Right lung (tissue), 5 donors: ENCODE results near the gene BRAT1. TPM values are rescaled to one million over a fixed set of nuclear protein-coding genes. Genes with fewer than 3 reads are reported as not detected.

ENCODE experiments used
- DNase-seq, 2 donors: peaks; one replicate each; pipeline ENCODE4 v3.0.0-alpha.2; 2013
- polyA plus RNA-seq, 5 donors: library from polyadenylated mRNA; unstranded; fragments of 120-200 nt; gene quantifications; one replicate each; pipeline versions ENCODE4 v1.2.1 to v1.2.3, GENCODE V29; 2013; ENCODE audit warnings: inconsistent platforms in 1 of 5, low replicate concordance in 1 of 5; ENCODE audit not compliant: insufficient read length in 5 of 5, insufficient read depth in 1 of 5

BRAT1 gene
- polyA plus RNA-seq, 5 donors: 22.8 to 44.9 (median 29.2) TPM

GRCh38 chr7:2586326-2587020 is 31.1 kb upstream of the BRAT1 start:
- DNase-seq: no peak

- DNase-seq: no peak
Observed at GRCh38 chr7:2585446-2585845, 30.1 kb upstream of the BRAT1 start.

- no peak for DNase-seq
Observed at GRCh38 chr7:2583798-2584580, 28.7 kb upstream of the BRAT1 start.

- DNase-seq: no peak
Observed at GRCh38 chr7:2582006-2582735, 26.8 kb upstream of the BRAT1 start.

GRCh38 chr7:2580636-2581035 is 25.3 kb upstream of the BRAT1 start:
- no peak for DNase-seq

- DNase-seq: no peak
Observed at GRCh38 chr7:2577914-2578680, 22.8 kb upstream of the BRAT1 start.

GRCh38 chr7:2576742-2577491 is 21.6 kb upstream of the BRAT1 start:
- no peak for DNase-seq

- no peak for DNase-seq
Observed at GRCh38 chr7:2575733-2576340, 20.5 kb upstream of the BRAT1 start.

GRCh38 chr7:2575046-2575732 is 19.9 kb upstream of the BRAT1 start:
- DNase-seq: no peak

- DNase-seq: no peak
Observed at GRCh38 chr7:2573761-2574160, 18.4 kb upstream of the BRAT1 start.

GRCh38 chr7:2572101-2572842 is 16.9 kb upstream of the BRAT1 start:
- no peak for DNase-seq

- DNase-seq: no peak
Observed at GRCh38 chr7:2571409-2571808, 16.1 kb upstream of the BRAT1 start.

- no peak for DNase-seq
Observed at GRCh38 chr7:2570021-2570420, 14.7 kb upstream of the BRAT1 start.

GRCh38 chr7:2569421-2569820 is 14.1 kb upstream of the BRAT1 start:
- DNase-seq: no peak

GRCh38 chr7:2568521-2569223 is 13.3 kb upstream of the BRAT1 start:
- no peak for DNase-seq

GRCh38 chr7:2567679-2568278 is 12.5 kb upstream of the BRAT1 start:
- peak in 1 of 2 donors; percentile 32 for DNase-seq

- no peak for DNase-seq
Observed at GRCh38 chr7:2566890-2567678, 11.8 kb upstream of the BRAT1 start.
